Femur (tissue), 1 donor: Measurements from ENCODE around the gene VIPR2.

Experiments used
- DNase-seq: peaks from one replicate; pipeline ENCODE4 v3.0.0-alpha.2; 2017

The VIPR2 gene

DNA sequence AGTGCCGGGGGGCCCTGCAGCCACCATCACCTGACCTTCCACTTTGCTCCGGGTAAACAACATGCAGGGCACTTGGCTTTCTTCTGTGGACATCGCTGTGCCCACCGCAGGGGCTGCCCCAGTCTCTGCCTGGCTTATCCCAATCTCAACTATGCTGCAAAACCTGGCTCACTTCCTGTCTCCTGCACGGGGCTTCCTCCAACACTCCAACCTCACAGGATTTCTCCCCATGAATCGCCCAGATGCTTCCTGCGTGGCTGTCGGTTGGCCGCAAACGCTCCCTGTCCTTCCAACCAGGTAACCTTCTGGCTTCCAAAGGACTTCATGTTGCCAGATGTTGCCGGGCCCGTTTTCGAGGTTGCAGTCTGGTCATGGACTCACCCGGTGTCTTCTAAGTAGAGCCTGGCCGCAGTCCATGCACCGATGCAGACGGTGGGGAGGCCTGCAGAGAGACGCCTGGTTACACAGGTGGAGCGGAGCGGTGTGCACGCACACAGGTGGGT, 109.0 kb downstream of the VIPR2 start:
- DNase-seq: no peak

DNA sequence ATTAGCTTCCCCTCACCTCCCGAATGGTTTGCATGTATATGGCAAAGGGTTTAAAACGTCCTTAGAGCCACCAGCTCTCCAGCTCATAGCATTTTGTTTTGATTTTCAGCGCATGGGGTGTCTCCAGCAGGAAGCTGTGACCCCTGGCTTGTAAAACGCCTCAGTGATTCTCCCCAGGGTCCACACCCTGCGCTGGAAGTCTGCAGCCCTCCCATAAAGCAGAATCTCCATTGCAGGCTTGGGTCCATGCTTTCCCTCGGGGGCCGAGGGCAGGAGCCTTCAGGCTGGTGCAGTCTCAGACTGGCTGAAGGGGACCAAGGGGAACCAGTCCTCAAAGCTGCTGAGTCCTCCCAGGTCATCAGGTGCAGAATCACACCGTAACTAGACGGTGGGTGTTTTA, 109.7 kb downstream of the VIPR2 start:
- no peak for DNase-seq

DNA sequence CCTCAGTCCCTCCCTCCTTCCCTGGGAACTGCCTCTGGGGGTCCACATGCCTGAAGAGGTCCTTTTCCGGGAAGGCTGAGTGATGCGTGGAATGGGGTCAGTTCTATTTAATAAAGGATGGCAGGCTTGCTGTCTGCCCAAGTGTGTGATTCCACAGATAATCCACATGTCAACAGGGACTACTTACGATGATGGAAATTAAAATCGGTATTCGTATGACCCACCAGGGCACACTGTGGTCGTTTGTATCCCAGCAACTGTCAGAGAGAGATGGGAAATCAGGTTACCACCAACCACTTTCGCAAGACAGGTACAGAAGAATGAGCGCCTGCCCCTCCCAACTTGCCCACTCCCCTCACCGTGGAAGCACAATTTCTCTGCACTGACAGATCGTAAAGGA, 110.3 kb downstream of the VIPR2 start:
- no peak for DNase-seq

DNA sequence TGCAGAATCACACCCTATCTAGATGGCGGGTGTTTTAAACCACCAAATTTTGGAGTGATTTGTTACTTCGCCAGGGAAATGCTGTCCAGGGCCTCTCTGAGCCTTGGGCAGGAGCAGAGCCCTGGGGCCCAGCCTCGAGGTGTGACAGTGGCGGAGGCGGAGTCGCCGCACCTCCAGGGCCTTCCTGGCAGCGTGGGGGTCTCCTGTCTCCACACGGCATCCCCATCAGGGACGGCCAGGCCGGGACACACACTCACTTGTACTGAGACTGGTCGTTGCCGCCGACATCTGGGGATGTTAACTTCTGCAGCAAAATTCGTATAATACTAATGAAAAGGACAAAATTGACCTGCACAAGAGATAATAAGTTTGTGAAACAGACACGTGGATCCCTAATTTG, 110.7 kb downstream of the VIPR2 start:
- DNase-seq: peak; percentile 9

DNA sequence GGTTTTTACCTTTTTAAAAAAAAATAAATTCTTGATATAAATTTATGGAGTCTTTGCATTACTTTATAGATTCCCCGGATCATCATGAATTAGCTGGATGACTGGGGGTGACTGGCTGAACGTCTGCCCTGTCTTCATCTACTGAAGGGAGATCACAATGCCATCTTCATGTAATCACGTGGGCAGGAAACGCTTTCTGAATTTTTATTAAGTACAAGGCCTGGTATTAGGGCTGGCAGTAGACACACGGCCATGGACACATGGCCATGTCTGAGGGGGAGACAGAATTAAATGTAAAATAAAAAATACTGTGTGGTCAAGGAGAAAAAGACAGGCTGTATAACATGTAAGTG, 111.2 kb downstream of the VIPR2 start:
- DNase-seq: no peak

DNA sequence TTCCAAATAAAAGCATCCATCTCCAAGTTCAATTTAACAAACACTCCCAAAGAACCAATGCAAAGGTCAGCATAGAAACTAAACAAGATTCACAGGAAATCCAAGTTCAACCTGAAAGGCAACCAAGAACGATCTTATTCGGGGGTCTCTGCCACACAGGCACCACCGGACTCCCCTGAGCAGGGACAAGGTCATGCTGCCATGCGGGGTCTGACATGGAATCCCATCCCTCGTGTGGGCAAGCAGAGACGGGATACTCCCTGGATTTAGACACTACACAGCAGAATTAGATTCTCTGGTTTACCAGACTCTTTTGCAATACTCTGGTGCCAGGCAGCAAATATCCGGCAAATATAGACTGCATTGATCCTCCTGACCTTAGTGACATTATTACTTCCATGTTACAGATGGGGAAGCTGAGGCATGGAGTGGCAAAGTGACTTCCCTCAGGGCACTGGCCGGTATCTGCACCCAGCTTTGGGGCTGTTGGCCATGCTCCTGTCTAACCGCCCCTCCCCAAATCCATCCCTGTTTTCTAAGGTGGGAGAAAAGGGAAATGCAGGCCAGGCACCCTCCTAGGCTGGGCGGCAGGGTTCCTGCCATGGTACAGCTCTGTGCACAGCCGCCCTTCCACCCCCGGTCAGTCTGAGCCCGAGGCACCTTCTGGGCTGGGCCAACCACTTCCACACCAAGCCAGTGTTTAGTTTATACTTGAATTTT, 111.8 kb downstream of the VIPR2 start:
- DNase-seq: peak; percentile 2

DNA sequence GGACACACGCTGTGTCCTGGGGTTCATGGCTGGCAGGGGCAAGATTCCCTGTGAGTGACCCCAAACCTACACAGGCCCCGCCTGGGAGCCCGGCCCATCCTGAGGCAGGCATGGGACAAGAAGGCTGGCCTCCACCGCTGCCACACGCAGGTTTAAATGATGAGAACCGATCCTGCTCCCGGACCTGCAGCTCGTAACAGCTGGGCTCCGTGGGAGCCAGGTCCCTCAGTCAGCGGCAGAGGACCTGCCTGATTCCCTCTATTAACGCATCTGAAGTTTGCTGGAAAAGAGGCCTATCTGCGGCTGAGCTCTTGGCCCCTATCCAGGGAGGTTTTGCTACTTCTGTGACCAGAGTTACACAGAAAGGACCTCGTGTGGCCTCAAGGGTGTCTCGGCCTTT, 112.3 kb downstream of the VIPR2 start:
- DNase-seq: peak; percentile 20

DNA sequence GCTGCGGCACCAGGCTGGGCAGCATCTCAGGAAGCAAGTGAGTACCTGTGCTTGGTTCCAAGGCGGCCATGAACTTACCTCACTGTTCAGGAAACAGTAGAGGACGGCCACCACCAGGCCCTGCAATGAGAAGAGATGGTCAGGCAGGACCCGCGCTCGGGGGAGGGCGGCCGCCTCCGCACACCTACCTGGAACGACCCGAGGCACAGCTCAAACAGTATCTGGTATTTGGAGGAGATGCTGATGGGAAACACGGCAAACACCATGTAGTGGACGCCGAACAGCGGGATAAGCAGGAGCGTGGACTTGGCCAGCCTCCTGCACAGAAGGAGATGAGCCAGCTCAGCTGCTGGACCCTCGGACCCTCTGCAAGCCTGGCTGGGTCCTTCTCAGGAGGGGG, 112.9 kb downstream of the VIPR2 start:
- DNase-seq: peak; percentile 18

DNA sequence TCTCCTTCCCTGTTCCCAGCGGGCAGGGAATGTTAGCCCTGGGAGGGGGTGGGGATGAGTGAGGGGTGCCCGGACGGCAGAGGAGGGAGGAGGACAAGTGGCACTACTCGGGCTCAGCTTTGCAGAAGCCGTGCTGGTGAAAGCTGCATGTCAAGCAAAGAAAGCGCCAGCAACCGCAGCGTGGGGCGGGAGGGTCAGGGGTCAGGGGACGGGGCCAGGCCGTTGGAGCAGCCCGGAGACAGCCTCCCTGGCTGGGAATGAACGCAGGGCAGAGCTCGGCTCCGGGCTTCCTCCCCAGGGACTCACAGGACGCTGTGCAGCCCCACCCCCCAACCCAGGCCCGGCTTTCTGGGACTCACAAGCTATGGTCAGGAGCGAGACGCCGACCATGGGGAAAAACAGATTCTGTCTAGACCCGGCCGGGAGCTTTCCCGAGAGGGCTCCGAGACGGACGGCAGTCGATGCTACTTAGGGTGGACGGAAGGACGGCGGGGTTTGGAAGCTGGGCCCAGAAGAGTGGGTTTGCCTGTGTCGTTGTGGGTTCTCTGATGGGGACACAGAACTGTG, 113.4 kb downstream of the VIPR2 start:
- peak; percentile 39 for DNase-seq

DNA sequence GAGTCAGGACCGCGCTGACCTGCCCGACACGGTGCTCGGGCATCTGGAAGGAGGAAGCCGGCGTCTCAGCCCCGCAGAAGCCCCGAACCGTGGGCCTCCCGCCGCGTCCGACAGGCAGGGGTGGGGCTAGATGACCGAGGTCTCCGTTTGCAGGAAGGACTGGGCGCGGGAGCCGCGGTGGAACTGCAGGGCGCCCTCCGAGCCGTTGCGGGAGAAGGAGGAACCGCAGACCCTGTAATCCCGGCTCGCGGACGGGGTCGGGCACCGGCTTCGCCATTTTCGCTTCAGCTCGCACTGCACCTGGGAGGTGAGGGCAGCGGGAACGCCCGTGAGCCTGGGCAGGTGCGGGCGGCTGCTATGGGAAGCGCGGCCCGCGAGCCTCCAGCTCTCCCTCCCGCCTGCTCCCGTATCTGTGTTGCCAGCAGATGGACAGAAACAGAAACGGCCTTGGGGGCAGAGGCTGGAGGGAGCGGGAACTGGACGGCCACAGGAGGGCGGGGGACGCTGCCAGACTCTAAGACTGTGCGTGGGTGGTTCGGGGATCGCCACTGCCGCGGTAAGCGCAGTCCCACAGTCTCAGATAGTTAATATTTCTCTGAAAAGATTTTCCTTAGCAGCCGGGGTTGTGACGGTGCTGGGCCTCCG, 114.1 kb downstream of the VIPR2 start:
- peak; percentile 68 for DNase-seq

DNA sequence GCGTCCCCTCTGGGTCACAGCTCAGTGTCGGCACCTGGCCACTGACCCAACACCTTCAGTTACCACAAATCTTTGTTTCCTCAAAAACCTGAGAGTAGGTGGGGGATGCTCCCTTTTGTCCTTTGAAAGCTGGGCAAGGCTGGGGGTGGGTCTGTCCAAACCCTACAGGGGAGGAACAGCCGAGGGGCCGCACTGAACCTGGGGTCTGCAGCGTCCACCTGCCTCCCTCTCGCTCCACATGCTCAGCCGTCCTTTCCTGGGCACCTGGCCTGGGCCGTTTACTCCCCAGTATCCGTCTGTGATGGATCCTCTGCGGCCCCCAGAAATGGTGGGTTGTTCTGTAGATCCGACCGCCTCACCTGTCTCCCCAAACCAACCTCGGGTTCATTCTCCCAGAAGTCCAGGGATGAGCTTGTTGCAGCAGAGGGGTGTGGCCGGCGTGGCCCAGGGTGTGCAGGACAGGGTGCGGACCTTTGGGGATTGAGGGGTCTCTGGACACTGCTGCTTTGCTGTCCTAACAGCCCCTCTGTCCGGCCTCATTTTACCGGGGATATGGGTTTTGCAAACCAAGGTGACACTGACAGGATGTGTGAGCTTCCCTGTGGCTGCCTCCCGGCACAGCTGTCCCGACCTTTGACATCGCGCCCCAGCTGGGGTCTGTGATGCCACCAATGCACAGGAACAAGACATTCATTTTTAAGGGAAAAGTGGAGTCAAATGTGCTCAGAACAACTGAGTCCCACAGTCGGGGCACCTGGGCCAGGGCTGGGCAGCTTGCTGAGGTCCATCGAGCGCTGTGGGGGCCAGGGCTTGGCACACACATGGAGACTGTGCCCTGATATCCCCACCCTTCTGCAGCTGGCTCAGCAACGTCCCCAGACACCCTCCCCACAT, 115.9 kb downstream of the VIPR2 start:
- DNase-seq: peak; percentile 14

DNA sequence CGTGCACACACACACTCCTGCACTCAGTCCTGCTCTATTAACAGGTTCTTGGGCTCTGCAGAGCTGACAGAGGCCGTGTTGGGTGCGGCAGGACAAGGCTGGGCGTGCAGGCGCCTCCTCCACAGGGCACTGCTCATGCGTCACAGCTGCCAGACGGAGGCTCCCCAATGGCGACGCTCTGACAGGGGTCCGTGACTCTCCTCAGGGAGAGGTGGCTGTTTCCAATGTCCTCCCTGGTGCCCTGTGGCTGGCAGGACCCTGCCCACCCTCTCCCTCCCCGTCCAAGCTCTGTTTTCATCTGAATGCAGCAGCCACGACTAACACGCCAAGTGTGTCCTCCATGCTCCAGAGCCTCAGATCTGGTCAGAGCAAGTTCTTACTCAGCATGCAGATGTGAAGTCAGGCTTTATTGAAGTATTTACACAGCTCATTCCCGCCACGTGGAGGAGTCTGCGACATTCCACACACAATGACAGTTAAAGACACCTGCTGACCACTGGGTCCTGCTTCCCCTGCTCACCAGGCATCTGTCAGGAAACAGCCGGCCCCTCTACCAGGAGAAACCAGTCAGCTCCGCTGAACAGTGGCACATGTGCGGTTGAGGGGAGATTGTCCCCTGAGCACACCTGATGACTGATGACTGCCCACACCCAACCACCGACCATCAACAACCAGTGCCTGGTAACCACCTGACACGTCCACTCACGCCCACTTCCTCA, 116.7 kb downstream of the VIPR2 start:
- DNase-seq: peak; percentile 21

DNA sequence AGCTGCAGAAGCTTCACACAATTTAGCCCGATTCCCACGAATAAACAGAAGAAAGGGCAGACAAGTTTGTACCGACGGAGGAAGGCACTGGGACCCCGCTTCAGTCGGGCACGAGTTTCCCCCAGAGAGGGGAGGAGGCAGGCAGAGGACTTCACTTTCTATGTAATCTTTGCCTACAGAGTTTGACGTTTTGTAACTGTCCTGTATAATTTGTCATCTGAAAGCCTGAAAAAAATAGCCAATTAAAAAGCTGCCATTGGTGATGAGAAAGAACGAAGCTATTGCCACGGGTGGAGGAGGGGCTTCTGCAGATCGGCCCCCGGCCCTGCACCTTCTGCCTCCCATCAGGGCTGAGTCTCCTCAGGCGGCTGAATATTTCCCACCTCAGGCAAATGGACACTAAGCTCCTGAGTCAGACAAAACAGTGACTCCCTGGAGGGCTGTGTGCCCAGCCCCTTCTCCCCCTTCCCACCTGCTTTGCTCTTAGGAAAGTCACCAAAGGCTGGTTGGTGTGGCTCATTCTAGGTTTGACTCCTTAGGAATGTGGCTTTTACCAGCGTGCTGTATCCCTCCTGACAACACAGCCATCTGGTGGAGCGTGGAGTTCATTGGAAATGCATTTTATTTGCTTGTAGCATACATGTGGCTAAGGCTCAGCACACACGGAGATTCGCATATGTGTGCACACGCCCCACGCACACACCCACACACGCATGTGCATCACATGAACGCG, 117.4 kb downstream of the VIPR2 start:
- no peak for DNase-seq

DNA sequence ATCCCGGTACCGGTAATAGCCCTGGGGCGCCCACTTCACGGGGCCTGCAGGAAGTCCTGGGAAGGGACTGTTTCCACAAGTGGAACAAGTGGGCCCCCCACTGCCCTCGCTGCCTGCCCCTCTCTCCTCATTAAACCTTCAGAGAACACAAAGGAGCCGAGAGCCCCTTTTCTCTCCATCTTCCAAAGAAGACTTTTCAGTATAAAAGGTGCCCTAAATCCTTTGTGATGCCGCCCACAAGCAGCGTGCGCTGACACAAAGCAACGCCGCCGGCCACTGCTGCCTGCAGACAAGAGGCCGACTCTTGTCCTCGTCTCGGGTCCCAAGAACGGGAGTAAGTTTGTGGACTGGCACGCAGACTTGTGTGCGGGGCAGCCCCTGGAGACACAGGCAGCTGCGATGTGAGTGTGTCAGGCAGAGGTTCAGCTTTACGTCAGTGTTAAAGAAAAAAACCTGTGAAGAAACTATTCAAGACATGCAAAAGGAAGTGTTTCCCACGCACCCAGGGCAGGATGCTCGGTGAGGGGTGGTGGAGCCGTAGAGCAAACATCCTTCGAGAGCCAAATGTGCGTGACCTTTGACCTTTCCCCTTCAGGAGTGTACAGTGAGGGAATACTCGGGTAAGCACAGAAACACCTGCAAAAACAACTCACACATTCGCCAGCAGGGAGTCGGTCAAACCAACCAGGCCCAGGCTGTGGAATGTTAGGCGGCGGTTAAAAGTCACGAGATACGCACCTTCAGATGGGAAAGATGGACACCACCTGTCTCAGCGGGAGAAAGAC, 118.2 kb downstream of the VIPR2 start:
- peak; percentile 19 for DNase-seq

DNA sequence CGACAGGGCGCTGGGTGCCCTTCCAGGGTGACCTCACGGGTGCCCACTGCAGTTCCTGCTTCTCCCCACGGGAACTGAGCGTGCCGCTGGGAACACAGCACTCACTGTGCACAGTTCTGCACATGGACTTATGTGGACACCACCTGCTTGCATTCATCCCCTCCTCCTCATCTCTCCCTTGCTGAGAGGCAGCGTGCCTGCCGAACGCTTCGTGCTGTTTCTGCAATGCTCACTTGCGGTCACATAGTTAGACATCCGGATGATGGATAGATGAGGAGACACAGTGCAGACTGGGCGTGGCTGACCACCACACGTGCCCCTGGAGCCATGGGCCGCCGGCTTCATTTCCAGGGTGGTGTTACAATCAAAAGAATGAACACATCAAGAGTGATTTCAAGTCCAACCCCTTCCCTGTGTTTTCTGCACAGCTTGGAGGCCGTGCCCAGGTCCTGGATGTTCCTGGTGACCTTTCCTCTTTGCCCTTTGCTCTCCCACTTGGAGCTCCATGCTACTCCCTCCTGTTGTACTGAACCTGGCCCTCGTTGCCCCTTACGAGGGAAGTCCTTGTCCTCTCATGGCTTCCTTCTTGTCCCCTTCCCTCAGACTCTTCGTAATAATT, 119.4 kb downstream of the VIPR2 start:
- DNase-seq: peak; percentile 8

DNA sequence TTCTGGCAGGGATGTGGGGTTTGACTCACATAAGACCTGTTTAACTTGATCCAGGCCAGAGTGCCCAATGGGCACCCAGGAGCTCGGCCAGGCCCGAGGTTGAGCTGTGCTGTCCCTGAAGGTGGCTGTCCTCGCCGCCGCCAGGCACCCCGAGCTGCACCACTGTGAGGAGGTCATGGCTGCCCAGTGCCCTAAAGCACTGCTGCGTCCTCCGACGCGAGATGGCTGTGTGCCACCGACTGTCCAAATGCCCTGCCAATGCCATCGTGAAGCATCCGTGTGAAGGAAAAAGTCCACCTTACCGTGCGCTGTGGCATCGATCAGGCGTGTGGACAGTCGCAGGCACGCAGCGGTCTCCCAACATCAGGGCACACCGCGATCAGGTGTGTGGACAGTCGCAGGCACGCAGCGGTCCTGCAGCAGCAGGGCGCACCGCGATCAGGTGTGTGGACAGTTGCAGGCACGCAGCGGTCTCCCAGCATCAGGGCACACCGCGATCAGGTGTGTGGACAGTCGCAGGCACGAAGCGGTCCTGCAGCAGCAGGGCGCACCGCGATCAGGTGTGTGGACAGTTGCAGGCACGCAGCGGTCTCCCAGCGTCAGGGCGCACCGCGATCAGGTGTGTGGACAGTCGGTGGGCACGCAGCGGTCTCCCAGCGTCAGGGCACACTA, 120.3 kb downstream of the VIPR2 start:
- DNase-seq: peak; percentile 10

DNA sequence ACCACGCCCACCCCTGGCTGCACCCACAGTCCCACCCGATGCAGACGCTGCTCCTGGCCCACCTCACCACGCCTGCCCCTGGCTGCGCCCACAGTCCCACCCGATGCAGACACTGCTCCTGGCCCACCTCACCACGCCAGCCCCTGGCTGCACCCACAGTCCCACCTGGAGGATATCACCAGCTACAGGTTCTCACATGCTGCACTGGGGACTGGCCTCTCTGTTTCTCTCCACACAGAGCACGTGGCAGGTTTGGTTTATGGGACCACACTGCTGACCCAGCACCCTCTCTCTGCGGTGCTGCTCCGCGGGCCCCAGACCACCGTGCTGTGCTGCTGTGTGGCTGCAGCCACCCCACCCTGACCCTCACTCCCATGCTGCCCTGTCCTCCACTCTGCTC, 120.9 kb downstream of the VIPR2 start:
- peak; percentile 15 for DNase-seq

DNA sequence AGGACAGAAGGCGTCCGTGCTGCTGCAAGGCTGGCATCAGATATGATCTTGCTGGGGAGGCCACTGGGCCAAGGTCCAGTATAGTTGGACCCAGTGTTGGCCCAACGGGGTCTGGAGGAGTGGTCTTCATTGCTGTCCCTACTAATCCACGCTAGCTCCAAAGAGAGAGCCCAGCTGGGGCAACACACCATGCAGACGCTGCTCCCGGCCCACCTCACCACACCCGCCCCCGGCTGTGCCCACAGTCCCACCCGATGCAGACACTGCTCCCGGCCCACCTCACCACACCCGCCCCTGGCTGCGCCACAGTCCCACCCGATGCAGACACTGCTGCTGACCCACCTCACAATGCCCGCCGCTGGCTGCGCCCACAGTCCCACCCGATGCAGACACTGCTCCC, 121.5 kb downstream of the VIPR2 start:
- DNase-seq: peak; percentile 4

DNA sequence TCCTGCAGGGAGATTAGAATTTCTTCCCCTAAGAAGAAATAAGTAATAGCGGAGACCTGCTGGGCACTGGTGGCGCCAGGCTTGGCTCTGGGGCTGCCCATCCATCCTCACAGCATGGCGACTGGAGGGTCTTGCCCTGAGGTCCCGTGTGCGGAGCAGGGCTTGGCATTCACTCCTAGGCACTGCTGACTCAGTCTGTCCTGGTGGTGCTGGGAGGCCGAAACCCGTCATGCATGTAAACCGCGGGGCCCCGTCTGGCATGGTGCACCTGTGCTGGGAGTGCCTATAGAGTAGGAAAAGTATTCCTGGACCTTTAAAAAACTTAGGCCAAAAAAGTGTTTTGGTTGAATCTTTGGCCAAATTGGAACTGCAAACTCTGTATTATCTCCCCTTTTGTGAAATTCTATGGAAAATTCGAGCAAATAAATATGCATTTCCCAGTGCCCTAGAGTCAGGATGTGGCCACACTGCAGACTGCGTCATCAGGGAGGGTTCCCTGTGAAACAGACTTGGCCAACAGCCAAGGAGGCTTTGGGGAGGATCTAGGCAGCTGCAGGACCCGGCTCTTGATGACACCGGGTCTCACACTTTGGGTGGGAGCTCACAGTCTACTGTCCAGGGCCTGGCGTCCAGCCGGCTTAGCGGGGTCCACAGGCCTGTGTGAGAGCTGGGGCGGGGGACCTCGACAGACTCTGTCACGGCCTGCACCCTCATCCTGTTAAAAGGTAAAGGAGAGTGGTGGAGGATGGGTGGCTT, 122.3 kb downstream of the VIPR2 start:
- no peak for DNase-seq
